DLD1 (cell line): ENCODE data around the gene HS6ST2.
"Not testable (repeated sequence)": the region's sequence is repeated elsewhere in the genome, so short reads cannot be mapped to it uniquely, and the experiment has no call there.

Experiments used
- in situ Hi-C: cut with HindIII; loops from 2 replicates; pipeline ENCODE4 v1.10.0; 2017; ENCODE audit warnings: low sequenced_read_pairs

HS6ST2 gene

DNA sequence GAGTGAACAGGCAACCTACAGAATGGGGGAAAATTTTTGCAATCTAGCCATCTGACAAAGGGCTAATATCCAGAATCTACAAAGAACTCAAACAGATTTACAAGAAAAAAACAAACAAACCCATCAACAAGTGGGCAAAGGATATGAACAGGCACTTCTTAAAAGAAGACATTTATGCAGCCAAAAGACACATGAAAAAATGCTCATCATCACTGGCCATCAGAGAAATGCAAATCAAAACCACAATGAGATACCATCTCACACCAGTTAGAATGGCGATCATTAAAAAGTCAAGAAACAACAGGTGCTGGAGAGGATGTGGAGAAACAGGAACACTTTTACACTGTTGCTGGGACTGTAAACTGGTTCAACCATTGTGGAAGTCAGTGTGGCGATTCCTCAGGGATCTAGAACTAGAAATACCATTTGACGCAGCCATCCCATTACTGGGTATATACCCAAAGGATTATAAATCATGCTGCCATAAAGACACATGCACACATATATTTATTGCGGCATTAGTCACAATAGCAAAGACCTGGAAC, 13.3 kb downstream of the HS6ST2 start:
- in situ Hi-C loops = not testable (repeated sequence)

DNA sequence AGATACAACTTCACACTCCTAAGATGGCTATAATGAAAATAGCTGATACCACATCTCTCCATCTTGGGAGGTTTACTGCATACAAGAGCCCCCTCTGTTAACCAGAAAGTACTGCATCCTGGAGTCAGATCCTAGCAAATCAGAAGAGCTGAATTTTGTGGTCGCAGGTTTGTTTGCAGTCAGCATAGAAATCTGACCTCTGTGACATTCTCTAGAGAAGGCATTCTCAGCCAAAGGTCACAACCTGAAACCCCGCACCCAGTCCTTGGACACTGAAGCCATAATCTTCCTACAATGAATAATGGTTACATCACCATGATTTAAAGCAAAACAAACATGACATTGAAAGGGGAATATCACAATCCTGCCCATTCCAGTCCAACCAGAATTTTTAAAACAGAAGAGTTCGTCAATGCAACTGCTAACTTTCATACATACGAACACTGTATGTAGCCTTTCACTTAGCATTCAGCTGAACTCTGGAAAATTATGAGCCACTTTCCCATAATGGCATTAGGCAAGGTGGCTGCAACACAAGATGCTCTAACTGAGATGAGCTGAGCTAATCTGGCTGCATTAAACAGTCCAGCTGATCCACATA, 17.6 kb downstream of the HS6ST2 start:
- in situ Hi-C loops = no loop called here

DNA sequence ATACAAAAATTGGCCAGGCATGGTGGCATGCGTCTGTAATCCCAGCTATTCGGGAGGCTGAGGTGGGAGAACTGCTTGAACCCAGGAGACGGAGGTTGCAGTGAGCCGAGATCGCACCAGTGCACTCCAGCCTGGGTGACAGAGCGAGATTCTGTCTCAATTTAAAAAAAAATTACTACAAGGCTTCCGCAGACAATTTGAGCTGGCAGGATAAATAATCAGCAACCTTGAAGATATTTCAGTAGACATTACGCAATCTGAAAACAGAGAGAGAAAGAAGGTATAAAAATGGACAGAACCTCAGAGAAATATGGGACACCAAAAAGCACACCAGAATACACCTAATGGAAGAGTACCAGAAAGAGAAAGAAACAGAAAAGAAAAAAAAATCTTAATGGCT, 25.3 kb downstream of the HS6ST2 start:
- in situ Hi-C loops = no loop called here

DNA sequence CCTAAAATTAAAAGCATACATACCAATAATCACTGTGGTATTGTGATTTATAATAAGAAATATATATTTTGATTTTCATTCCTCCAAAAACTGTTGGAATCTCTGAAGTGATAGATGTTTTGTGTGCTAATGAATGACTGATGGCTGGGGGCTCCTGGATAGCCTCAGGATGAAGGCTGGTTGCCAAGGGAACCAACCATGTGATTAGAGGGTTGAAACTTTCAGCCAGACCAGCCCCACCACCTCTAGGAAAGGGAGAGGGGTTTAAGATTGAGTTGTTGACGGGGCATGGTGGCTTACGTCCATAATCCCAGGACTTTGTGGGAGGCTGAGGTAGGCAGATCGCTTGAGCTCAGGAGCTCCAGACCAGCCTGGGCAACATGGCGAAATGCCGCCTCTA, 34.0 kb downstream of the HS6ST2 start:
- in situ Hi-C loops = no loop called here

DNA sequence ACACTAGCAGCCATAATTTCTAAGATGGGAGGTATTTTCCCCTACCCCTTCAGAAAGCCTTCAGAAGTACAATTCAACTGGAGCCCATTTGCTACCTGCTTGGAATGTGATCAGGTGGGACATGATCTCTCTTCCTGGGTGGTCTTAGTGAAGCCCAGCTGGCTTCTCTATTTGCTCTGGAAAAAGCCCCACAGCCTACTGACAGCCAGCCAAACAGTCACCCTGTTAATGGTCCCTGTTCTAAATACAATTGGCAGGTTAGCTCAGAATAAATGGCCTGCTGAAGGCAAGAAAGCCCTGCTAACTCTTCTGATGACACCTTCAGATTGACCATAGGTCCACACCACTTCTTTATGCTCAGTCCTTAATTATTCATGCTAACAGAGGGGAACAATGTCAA, 39.9 kb downstream of the HS6ST2 start:
- in situ Hi-C loops = no loop called here

DNA sequence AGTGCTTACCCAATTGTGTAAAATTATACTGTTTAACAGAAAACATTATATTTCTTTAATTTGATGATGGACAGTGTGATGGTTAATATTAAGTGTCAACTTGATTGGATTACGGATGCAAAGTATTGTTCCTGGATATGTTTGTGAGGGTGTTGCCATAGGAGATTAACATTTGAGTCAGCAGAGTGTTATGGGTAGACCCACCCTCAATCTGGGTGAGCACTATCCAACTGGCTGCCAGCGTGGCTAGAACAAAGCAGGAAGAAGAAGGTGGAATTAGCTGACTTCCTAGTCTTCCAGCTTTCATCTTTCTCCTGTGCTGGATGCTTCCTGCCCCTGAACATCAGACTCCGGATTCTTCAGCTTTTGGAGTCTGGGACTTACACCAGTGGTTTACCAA, 42.1 kb downstream of the HS6ST2 start:
- in situ Hi-C loops = no loop called here

DNA sequence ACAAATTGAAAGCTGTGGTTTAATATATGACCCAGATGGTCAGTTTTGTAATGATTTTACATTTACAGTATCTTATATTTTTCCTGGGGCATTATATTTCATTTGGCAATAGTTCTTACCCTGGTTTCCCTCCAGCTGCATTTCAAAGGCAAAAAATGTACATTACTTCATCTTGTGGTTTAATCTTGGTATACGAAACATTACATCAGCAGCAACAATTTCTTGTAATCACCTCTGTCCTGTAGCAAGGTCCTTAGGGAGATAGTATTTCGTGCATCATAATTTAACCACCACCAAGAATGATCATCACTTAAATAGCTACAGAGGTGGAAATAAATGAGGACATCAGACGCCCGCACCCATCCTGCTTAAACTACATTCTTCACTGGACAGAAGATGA, 48.8 kb downstream of the HS6ST2 start:
- in situ Hi-C loops = no loop called here

DNA sequence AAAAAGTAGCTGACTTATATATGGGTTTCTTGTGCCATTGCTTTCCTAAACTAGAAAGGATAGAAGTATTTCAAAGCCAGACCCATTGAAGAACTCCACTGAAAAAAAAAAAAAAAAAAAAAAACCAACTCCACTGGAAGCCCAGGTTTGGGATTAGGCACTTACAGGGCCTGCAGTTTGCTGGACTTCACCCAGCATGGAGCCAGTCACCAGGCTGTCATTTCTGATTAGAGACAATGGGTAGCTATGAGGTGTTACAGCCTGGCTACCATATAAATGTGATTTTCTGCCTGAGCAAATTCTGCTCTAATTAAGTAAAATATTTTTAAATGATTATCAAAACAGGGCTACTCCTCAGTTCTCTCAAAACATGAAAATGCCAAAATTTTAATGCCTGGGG, 49.5 kb downstream of the HS6ST2 start:
- in situ Hi-C loops = no loop called here

DNA sequence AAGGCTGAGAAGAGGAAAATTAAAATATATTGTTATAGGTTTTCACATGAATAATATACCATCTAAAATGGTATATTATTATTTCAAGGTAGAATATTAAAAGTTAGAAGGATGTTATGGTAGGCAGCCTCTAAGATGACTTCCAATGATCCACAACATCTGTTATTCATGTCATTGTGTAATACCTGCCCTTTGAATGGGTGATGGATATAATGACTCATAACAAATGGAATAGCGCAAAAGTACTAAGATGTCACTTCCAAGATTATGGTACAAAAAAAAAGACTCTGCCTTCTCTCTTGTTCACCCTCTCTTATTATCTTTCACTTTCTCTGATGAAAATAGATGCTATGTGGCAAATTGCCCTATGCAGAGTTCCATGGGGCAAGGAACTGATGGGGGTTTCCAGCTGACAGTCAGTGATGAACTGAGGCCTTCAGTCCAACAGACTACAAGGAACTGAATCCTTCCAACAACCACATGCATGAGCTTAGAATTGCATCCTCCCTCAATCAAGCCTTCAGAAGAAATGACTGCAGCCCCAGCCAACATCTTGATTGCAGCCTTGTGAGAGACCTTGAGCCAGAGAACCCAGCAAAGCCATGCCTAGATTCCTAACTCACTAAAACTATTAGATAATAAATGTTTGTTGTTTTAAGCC, 57.7 kb downstream of the HS6ST2 start:
- in situ Hi-C loops = no loop called here

DNA sequence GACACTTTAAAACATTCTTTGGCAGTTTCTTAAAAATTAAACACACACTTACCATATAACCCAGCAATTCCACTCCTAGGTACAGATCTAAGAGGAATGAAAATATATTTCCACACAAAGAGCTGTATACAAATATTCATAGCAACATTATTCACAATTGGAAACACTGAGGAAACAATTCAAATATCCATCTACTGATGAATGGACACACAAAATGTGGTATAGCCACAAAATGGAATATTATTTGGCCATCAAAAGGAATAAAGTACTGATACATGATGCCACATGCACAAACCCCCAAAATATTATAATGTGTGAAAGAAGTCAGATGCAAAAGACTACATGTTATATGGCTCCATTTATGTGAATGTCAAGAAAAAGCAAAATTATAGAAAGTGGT, 70.9 kb downstream of the HS6ST2 start:
- in situ Hi-C loops = no loop called here

DNA sequence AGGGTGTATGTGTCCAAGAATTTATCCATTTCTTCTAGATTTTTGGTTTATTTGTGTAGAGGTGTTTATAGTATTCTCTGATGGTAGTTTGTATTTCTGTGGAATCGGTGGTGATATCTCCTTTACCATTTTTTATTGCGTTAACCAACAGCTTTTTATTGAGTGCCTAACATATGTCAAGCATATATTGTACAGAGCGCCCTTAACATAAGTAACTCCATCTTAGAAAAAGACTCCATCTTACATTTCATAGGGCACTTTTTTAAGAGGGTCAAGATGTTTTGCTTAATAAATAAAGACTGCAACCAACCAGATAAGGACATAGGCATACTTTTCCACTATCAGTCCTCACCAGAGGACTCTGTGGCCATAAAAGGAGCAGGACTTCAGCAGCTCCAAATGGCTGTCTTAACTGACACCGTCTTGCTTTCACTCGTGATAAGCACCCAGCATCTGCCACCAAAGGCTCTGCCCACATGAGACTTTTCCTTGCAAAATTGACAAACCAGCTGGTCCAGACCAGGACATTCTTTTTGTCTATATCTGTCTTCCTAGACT, 75.0 kb downstream of the HS6ST2 start:
- in situ Hi-C loops = no loop called here

DNA sequence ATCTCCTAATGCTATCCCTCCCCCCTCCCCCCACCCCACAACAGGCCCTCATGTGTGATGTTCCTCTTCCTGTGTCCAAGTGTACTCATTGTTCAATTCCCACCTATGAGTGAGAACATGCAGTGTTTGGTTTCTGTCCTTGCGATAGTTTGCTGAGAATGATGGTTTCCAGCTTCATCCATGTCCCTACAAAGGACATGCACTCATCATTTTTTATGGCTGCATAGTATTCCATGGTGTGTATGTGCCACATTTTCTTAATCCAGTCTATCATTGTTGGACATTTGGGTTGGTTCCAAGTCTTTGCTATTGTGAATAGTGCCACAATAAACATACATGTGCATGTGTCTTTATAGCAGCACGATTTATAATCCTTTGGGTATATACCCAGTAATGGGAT, 77.7 kb downstream of the HS6ST2 start:
- in situ Hi-C loops = not testable (repeated sequence)

DNA sequence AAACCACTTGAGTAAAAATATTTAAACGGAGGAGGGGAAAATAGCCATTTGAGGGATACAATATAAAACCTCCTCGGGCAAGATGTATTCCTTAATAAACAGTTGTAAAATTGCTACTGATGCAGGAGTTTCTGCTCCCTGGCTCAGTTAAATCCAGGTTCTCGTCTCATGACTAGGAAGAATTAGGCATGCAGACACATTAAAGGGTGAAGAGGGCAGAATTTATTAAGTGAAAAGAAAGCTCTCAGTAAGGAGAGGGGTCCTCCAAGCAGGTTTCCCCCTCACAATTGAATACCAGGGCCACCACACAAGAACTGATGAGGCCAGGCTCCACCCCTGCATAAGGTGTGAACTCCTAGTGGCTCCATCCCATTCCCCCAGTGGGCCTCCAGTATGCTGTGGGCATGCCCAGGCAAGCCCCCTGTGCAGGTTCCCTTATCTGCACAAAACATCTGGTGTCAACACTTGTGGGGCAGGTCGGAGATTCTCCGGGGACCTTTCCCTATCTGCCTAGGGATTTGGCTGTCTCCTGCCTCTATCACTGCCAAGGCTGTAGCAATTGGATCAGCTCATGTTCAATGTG, 80.4 kb downstream of the HS6ST2 start:
- in situ Hi-C loops = no loop called here

DNA sequence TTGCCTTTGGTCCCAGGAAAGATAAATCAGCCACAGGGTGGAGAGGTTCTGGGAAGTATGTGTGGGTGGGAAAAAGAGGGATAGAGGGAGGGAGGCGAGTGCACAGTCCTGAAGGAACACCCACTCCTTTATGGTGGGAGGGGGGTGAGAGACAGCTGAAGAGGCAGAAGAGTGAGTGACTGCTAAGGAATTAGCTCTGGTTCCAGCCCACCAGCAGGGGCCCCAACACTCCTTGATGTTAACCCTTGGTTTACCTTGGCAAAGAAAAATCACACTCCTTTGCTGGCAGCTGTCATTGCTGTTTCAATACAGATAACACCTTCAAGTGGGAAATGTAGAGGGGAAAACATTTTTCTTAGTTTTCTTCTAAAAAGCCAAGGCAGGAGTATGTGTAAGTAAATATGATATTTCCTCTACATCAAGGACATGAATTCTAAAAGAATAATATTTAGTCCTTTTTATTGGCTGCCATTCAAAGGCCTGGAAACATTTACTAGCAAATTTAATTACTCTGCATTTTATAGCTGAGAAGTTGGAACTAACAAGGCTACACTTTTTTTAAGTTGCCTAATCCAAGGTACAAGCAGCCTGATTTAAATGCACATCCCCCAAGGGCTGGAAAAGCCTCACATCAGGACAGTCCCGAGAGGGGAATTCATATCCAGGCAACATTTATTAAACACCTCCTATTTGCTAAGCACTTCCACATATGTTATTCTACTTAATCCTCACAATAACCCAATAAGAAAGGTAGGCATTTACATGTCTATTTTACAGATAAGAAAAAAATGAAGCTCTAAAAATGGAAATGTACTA, 81.7 kb downstream of the HS6ST2 start:
- in situ Hi-C loops = no loop called here

DNA sequence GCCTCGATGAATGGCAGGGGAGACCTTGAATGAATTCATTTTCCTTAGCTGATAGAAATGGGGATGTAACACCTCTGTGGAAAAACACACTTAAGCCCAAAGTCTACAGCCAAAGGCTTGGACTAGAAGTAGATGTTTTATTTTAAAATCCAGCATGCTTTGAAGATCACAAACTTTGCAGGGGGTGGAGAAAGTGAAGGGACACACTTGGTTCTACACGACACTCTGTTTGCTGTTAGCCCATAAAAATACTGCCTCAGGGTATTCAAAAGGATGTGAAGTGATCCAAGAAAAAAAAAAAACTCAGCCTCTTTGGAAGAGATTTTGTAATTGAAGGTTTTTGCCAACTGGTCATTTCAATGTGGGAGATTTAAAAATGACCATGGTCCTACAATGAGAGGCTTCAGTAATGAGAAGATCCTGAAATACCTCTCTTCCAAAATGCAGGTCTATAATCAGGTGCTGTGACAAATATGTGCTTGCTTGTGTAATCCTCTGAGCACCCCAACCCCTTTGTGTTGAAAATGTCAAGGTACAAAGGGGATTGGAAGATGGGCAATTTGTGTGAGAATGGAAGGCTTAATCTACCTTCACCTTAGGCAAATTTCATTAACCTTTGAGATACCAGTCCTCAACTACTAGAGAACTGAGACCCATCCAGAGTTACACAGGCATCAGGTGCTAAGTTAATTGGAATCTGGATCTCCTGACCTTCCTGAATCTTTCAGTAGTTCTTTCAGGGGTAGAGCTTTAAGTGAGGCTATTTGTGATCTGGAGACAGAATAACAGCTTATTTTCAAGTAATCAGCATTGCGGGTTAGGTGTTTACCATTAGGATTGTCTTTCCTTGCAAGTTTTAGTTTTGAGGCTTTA, 82.5 kb downstream of the HS6ST2 start:
- in situ Hi-C loops = no loop called here

DNA sequence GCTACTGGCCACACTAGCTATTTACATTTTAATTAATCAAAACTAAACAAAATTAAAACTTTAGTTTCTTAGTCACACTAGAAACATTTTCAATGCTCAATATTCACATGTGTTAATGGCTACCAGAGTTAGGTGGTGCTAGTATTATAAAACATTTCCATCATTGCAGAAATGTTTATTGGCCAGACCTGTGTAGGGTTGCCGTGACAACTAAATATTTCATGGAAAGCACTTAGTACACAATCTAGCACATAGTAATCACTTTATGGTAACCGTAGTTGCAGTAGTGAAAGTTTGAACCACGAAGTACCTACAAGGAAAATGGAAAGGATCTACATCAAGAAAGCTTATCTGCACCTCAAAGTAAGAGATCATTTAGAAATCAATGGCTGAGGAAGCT, 95.9 kb downstream of the HS6ST2 start:
- in situ Hi-C loops = no loop called here

DNA sequence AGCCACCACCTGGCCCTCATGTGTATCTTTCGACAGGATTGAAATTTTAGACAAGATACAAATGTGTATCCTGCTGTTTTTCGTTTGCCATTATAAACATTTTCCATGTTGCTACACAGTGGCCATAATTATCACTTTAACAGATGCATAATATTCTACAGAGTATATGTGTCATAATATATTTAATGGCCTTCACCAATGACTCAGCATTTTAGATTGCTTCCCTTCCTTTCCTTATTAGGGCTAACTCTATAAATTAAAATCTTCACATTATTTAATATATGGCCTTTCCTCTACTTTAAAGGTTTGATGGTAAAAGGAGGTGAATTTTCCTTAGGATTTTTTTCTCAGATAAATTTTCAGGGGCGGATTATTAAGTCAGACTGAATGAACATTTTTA, 97.4 kb downstream of the HS6ST2 start:
- in situ Hi-C loops = no loop called here

DNA sequence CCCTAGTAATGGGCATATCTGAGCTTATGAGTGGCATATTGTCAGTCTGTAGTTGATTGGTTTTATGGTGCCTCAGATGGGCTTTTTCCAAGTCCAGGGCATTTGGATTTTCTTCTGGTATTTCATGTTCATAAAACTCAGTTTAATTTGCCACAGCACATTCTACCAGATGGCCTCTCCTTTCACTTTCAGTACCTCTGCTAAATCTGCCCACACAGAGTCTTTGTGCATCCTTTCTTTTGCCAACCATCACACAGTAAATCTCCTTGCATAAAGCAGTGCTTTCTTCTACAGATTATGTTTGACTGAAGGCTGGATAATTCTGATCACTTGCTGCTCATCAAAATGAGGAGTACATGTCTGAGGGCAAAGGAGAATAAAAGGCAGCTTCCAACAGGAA, 98.2 kb downstream of the HS6ST2 start:
- in situ Hi-C loops = no loop called here

DNA sequence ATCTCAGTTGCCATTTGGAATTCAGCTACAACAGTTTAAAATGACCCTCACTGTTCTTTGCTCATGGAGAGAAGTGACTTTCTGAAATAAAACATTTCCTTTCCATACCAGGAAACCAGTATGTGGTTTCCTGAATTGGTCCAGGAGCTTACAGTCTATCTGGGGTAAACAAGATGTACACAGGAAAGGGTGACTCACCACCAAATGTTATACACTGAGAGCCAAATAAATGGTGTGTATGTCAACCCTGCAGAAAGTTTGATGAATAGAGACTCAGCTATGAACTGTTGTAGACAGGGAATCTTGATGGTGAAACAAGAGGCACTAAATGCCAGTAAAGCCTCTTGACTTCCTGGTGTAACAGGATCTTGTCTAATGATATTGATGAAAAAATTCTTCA, 100.4 kb downstream of the HS6ST2 start:
- in situ Hi-C loops = no loop called here

DNA sequence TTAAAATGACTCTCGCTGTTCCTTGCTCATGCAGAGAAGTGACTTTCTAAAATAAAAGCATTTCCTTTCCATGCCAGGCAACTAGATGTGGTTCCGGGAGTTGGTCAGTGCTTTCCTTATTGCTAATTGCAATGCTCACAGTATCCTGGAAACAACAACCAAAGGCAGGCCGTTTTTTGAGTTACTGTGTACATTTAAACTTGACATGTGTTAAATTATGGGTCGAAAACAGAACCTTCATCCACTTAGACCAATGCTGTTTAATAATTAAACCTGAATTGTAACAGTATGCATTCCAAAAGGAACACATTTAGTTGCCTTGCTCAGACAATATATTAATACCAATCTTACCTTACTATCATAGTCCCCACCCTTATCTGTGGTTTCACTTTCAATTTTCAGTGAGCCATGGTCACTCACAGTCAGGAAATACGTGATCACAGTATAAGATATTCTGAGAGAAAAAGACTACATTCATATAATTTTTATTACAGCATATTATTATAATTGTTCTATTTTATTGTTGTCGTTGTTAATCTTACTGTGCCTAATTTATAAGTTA, 102.6 kb downstream of the HS6ST2 start:
- in situ Hi-C loops = no loop called here
